HepG2 (cell line): ENCODE data around the gene ZDHHC18. TPM values are rescaled to one million over a fixed set of nuclear protein-coding genes. Genes with fewer than 3 reads are reported as not detected.

Experiments used
- BHLHE40 ChIP-seq: IDR thresholded peaks from 2 replicates; pipeline ENCODE4 v1.6.1; 2011; ENCODE audit warnings: low read length, improper control_type of control experiment
- CBFB ChIP-seq: sonication (generic); formaldehyde crosslinking; IDR thresholded peaks from 2 replicates; pipeline ENCODE4 v1.4.0; 2020; ENCODE audit warnings: missing genetic modification reagents
- CEBPG ChIP-seq: IDR thresholded peaks from 2 replicates; pipeline ENCODE4 v1.6.1; 2016
- HIC2 ChIP-seq: sonication (generic); formaldehyde crosslinking; IDR thresholded peaks from 2 replicates; pipeline ENCODE4 v1.9.0; 2022; ENCODE audit warnings: low read depth, missing genetic modification reagents
- HMGXB4 ChIP-seq, 2 experiments: sonication (generic) in 1 of 2; formaldehyde crosslinking in 1 of 2; IDR thresholded peaks; 2 replicates each; pipeline versions ENCODE4 v1.4.0 to v1.6.1; 2018 to 2020; ENCODE audit warnings: missing genetic modification reagents in 2 of 2, borderline replicate concordance in 1 of 2, low read depth in 1 of 2, mild to moderate bottlenecking in 1 of 2, missing biosample characterization in 1 of 2
- HNRNPK ChIP-seq: fragments of 200-400 bp; formaldehyde crosslinking; IDR thresholded peaks from 2 replicates; pipeline ENCODE4 v1.6.1; 2018; ENCODE audit warnings: low read length, low read depth, moderate library complexity, mild to moderate bottlenecking; ENCODE audit not compliant: poor library complexity, severe bottlenecking
- MAFF ChIP-seq: IDR thresholded peaks from 2 replicates; pipeline ENCODE4 v1.6.1; 2011; ENCODE audit warnings: low read depth, low read length, improper control_type of control experiment
- MIXL1 ChIP-seq: IDR thresholded peaks from 2 replicates; pipeline ENCODE4 v1.6.1; 2016
- MNT ChIP-seq: fragments of 450-650 bp; IDR thresholded peaks from 2 replicates; pipeline ENCODE4 v1.6.1; 2016
- RARA ChIP-seq: IDR thresholded peaks from 2 replicates; pipeline ENCODE4 v1.6.1; 2016; ENCODE audit warnings: missing genetic modification reagents, missing compliant biosample characterization
- REPIN1 ChIP-seq: sonication (generic); formaldehyde crosslinking; IDR thresholded peaks from 2 replicates; pipeline ENCODE4 v1.8.0; 2022; ENCODE audit warnings: missing genetic modification reagents, low read depth, mild to moderate bottlenecking, borderline replicate concordance
- SKI ChIP-seq: fragments of 450-650 bp; IDR thresholded peaks from one replicate; pipeline ENCODE4 v1.6.1; 2018; ENCODE audit warnings: mild to moderate bottlenecking; ENCODE audit not compliant: partially characterized antibody
- SKIL ChIP-seq: sonication (generic); formaldehyde crosslinking; IDR thresholded peaks from 2 replicates; pipeline ENCODE4 v1.8.0; 2022; ENCODE audit warnings: missing genetic modification reagents, mild to moderate bottlenecking, moderate library complexity, borderline replicate concordance
- SOX13 ChIP-seq, 3 experiments: fragments of 450-650 bp in 1 of 3; sonication (generic) in 1 of 3; formaldehyde crosslinking in 1 of 3; IDR thresholded peaks in 2 of 3; conservative IDR thresholded peaks in 1 of 3; 2 replicates each; pipeline versions ENCODE4 v1.5.0 to v1.6.1; 2016 to 2020; ENCODE audit warnings: antibody characterized with exemption in 1 of 3, mild to moderate bottlenecking in 1 of 3, missing compliant biosample characterization in 1 of 3, missing genetic modification reagents in 1 of 3, moderate library complexity in 1 of 3
- TFE3 ChIP-seq: IDR thresholded peaks from 2 replicates; pipeline ENCODE4 v1.6.1; 2016
- ZNF337 ChIP-seq: sonication (generic); formaldehyde crosslinking; IDR thresholded peaks from 2 replicates; pipeline ENCODE4 v1.5.1; 2020; ENCODE audit warnings: missing genetic modification reagents, low read depth, mild to moderate bottlenecking, borderline replicate concordance
- ZNF737 ChIP-seq: sonication (generic); formaldehyde crosslinking; IDR thresholded peaks from 2 replicates; pipeline ENCODE4 v1.5.0; 2020; ENCODE audit warnings: missing genetic modification reagents, mild to moderate bottlenecking, borderline replicate concordance
- ZNF746 ChIP-seq: sonication (generic); formaldehyde crosslinking; IDR thresholded peaks from 2 replicates; pipeline ENCODE4 v1.8.0; 2022; ENCODE audit warnings: mild to moderate bottlenecking, missing genetic modification reagents
- ZNF790 ChIP-seq: sonication (generic); formaldehyde crosslinking; IDR thresholded peaks from 2 replicates; pipeline ENCODE4 v1.8.0; 2022; ENCODE audit warnings: missing genetic modification reagents, mild to moderate bottlenecking, borderline replicate concordance
- polyA plus RNA-seq, 8 experiments: library from polyadenylated mRNA; depleted of rRNA in 3 of 8; stranded (reverse) in 7 of 8; unstranded in 1 of 8; fragments of >200 nt; fragmentation: Illumina TruSeq in 4 of 8; extraction: Trizol in 4 of 8; gene quantifications; 2 replicates each; pipeline versions ENCODE4 v1.2.1 to v1.2.3, GENCODE V29; 2011 to 2016; ENCODE audit warnings: low read depth in 4 of 8, missing spikeins in 1 of 8, mixed read lengths in 1 of 8; ENCODE audit not compliant: insufficient read depth in 1 of 8
- total RNA-seq, 5 experiments: library from RNA; depleted of rRNA; stranded (reverse); fragments of >200 nt; fragmentation: Illumina TruSeq; extraction: Trizol; gene quantifications; 2 replicates each; pipeline ENCODE4 v1.2.3, GENCODE V29; 2016; ENCODE audit warnings: low read depth in 1 of 5

The ZDHHC18 gene
- total and polyA plus RNA-seq, 2 of the 13 experiments (the other 11 are each of a cell fraction or from before 2014, with no cell fraction given), result 13.2 to 35.3 TPM

- peak in 1 of 2 experiments; percentile 41; a peak in 1 of 4 replicates for TF ChIP-seq HMGXB4 (CRISPR knock-in tag; IDR thresholded peaks at IDR 0.05; ENCODE audit: borderline replicate concordance in 1 of 2, low read depth in 1 of 2)
- TF ChIP-seq CEBPG (CRISPR knock-in tag), result peak; percentile 91
- no peak for TF ChIP-seq HNRNPK
- 0 out of 2 replicates have a peak, but pooled peaks have one; percentile 62 for TF ChIP-seq ZNF746
- peak; percentile 61; the same call in 1 of the 2 replicates for TF ChIP-seq CBFB (CRISPR knock-in tag)
- peak; percentile 63; the same call in 1 of the 2 replicates for TF ChIP-seq SKIL (CRISPR knock-in tag)
- 0 out of 2 replicates have a peak, but pooled peaks have one; percentile 4 for TF ChIP-seq MNT
- TF ChIP-seq BHLHE40, result no peak; the same call in 1 of the 2 replicates
- TF ChIP-seq SOX13 (IDR thresholded peaks at IDR 0.05), result 0 out of 2 replicates have a peak, but pooled peaks have one; percentile 30
- TF ChIP-seq SOX13 (CRISPR knock-in tag; conservative IDR thresholded peaks at IDR 0.05 in 1 of 2, IDR thresholded peaks at IDR 0.05 in 1 of 2), result peak in 1 of 2 experiments; percentile 83; a peak in 2 of 4 replicates
- TF ChIP-seq TFE3, result peak; percentile 62; the same call in 1 of the 2 replicates
- no peak for TF ChIP-seq HIC2 (CRISPR knock-in tag)
- peak; percentile 75 for TF ChIP-seq SKI
- no peak for TF ChIP-seq ZNF737 (CRISPR knock-in tag)
- no peak for TF ChIP-seq ZNF337 (CRISPR knock-in tag)
- peak; percentile 82 for TF ChIP-seq RARA
- TF ChIP-seq ZNF790 (CRISPR knock-in tag), result no peak
- TF ChIP-seq REPIN1, result no peak
- peak; percentile 75; the same call in 1 of the 2 replicates for TF ChIP-seq MIXL1 (CRISPR knock-in tag)
- TF ChIP-seq MAFF, result 0 out of 2 replicates have a peak, but pooled peaks have one; percentile 1
Measured at GRCh38 chr1:26831546-26832248, 5.2 kb downstream of the ZDHHC18 start (continued).
